ENCODE data around the gene GLI3.

The GLI3 gene

GRCh38 chr7:42168512-42168911 is 68.5 kb downstream of the GLI3 start:
- no peak for DNase-seq

GRCh38 chr7:42167631-42168236 is 69.3 kb downstream of the GLI3 start:
- DNase-seq = no peak

GRCh38 chr7:42167206-42167605 is 69.8 kb downstream of the GLI3 start:
- no peak for DNase-seq

DNA sequence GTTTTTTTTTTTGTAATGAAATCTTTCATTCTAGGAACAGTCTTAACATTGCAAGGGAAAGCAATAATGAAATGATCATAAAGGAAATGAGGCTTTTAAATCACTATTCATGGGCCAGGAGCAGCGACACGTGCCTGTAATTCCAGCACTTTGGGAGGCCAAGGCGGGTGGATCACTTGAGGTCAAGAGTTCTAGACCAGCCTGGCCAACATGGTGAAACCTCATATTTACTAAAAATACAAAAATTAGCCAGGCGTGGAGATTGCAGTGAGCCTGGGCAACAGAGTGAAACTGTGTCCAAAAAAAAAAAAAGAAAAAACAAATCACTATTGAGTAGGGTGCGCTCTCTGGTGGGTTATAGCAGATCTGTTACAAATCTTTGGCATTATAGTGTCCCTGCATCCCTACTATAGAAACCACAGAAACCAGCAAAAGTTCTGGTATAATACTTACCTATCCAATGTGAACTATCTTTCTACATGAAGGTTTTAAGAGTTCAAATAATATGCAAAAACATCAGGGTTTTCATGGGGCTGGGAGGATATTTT is 72.1 kb downstream of the GLI3 start:
- DNase-seq = no peak

DNA sequence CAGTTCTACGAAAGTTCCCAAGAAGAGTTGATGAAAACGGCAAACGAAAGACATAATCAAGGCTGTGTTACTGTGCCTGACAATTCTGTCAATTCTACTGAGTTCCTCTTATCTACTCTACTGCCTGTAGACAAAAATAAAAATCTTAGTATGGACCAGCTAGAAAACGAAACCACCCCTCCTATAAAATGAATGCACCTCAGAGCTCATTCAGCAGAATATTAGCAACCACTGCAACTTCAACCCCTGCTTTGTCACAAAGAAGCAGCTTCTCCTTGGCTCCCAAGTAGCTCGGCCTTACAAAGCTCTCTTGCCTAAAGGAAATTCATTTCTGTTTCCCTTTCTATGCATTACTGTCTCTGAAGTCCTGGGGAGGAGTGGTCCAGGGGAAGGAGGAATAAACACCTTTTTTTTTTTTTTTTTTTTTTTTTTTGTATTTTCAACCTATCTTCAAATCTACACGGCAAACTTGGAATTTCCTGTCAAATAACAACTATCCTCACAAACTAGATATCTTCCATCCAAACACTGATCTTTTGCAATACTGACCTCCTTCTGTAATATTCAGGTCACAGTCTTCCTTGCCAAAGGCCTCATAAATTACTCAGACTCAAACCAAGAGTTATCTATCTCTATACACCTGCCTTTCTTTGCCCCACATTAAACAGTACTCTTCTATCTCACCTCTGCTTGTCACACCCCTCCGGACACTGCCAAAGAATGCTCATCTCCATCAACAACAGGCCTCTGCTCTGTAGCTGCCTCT is 74.3 kb downstream of the GLI3 start:
- DNase-seq = no peak

DNA sequence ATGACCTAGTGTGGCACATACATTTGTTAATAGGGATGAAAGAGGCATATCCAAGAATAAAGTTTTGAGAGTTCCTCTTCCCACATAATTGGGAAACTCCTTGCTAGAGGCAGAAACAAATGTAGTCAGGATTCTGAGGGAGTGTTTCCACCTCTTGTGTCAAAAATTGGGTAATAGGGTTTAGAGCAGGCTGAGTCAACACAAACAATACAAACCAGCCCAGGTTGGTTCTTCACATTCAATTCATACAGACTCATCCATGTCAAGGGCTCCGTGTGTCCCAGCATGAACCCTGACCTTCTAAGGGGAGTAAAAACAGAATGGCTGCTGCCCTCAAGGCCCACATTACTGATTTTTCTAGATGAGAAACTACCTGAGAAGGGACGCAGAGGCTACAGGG is 75.3 kb downstream of the GLI3 start:
- DNase-seq = no peak

- no peak for DNase-seq
These were observed 75.9 kb downstream of the GLI3 start for GRCh38 chr7:42161110-42161509.

- no peak for DNase-seq
These were observed 77.9 kb downstream of the GLI3 start for GRCh38 chr7:42159130-42159529.

DNA sequence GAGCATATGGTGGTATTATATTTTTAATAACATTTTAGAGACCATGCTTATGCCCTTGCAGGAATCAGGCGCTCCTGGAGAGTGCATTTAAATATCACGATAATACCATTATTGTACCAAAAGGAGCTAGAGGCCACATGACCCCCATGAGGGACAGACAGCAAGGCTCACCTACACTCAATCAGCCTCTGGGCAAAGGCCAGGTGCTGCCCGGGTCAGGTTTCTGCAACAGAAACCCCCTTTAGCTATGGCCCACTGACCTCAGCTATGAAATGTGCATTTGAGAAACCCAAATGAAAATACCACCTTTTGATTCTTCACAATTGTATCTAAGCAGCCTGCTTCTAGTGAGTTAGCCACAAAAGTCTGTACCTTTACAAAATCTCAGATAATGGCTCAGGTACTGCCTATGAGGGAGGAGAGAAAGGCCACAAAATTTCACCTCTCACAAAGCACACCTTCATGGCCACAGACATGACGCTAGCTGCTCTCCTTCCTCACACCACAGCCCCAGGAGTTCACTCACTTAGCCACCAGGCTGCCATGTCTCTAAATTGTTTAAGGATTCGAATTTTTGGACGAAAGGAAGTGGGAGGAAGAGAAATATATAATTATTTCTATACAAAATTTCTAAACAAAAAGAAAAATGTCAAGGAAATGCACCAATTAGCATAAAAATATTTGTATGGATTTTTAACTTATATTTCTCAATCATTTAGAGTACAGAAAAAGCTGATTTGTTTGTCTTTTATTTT is 79.9 kb downstream of the GLI3 start:
- DNase-seq = no peak

GRCh38 chr7:42156291-42156865 is 80.6 kb downstream of the GLI3 start:
- no peak for DNase-seq

DNA sequence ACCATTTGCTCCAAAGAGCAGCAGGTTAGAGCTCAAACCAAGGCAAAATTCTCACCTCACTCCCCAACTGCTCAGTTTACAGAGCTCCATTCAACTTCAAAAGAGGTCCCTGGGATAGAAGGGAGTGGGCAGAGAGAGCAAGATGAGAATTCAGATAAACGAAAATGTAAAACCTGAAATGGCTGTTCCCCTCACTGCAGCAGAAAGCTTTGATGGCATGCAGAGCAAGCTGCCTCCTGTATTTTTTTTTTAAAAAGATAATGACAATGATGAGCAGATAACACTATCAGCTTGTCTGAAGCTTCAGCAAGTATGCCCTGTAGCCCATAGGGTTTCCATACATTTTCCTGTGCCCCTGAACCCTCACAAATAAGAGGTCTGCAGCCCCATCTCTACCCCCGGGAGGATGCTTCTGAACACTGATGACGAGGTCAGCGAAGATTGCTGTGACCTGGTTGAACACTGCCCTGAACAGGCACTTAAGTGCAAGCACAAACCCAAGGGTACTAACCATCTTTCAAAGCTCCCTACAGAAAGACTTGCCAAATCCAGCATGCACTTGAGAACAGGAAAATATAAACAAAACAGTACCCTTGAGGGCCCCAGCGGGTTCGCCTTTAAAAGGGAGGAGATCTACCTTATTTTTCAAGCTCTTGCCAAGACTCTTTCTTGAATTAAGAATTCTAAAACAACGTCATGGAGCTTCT is 81.3 kb downstream of the GLI3 start:
- no peak for DNase-seq

DNA sequence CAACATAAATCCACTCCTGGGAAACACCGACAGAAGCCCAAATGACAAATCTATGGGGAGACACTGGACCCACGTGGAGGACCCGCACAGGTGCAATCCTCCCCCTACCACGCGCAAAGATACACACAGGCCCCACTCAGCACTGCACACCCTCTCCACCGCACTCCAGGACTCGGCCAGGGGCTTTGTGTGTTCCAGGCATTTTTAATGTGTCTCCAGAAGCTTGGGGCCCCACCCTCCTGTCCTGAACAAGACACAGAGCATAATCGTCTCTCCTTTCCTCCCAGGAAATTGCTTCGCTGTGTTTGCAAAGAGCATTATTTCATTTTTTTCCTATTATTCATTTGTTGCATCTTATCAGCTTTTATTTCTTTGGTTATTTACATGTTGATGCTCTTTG is 82.8 kb downstream of the GLI3 start:
- DNase-seq = no peak

DNA sequence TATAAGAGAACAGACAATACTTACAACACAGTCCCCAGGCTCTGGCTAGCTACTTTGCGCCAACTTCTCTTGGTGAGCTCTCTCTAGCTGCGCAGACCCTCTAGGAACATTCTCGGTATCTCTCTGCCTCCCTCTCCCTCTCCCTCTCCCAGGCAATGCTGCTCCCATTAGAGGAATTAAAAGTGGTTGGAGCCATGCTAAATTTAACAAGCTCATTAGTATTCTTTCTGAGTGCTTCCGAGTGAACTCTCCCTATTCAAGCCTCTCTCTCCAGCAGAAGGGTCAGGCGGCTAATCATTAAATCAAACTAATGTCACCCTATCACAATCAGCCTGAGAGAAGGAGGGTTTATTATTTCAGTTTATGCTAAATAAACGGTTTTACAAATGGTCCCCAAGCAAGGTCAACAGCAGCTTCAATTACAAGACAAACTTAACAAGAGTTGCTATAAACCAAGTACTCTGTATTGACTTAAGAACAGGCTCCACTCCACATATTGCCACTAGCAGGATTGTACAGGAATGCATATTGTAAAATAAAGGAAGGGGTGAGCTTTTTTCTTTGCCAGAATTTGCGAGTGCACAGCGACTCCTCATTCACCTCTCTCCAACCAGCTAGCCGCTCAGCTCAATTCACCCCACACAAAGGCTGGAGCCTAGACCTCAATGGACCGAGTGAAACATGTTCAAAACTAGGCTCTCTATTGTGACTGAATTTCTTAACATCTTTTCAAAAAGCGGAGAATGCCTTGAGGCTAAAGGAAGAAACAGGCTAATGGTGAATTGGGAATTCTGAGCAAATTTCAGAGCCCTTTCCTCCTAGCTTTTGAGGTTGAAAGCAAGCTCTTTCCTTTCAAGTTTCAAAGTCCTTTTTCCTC is 84.4 kb downstream of the GLI3 start:
- DNase-seq = no peak

- DNase-seq = no peak
These were observed 85.7 kb downstream of the GLI3 start for GRCh38 chr7:42151309-42151708.

DNA sequence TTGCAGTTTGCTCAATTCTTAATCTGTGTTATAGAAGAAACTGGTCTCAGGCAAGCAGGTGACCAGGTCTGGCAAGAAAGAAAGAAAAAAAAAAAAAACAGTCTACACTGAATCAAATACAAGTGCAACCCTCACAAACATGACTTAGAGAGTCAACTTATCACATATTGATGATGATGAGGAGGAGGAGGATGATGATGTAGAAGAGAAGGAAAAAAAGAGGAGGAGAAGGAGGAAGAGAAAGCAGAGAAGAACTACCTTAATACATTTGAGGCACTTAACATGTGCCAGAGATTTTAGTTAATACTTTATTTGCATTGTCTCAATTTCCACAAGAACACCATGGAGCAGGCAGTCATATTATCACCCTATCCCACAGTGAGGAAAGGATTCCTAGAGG is 91.5 kb downstream of the GLI3 start:
- no peak for DNase-seq

GRCh38 chr7:42144604-42145003 is 92.4 kb downstream of the GLI3 start:
- DNase-seq = no peak

GRCh38 chr7:42143711-42144600 is 93.1 kb downstream of the GLI3 start:
- DNase-seq = no peak

- no peak for DNase-seq
These were observed 94.9 kb downstream of the GLI3 start for GRCh38 chr7:42142089-42142488.

- DNase-seq = no peak
These were observed 97.3 kb downstream of the GLI3 start for GRCh38 chr7:42139751-42140150.

DNA sequence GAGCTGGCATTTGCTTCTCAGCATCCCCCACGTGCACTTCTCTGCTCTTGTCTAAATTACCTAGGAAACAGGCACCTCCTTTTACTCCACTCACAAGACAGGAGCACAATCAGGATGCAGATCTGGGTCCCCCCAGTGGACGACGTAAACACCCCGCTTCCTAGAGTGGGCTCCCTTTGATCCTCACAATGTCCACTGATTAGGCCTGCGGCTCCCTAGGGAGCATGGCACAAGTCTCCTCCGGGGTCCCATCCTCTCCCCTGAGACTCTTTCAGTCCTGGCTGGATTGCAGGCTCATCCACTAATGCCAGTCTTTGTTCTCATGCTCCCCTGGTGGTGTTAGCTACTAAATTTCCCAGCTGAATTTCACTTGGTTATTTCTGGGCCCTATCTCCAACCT is 98.3 kb downstream of the GLI3 start:
- DNase-seq = no peak

DNA sequence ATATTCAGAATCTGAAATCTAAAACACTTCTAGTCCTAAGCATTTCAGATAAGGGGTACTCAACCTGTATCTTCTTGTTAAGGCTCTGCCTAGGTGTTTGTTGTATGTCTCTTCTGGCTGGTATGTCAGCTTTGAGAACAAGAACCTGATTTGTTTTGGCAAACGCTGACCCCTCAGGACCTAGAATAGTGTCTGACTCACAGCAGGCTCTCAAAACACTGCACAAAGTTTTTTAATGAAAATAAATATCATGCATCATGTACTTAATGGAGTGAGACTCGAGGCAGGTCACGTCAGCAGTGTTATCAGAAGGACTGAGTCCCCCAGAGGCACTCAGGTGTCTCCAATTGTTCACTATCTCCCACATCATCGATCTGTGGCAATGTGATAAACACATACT is 99.1 kb downstream of the GLI3 start:
- no peak for DNase-seq
